WTC11 (cell line): ENCODE data around the gene OCA2. TPM values are rescaled to one million over a fixed set of nuclear protein-coding genes. Genes with fewer than 3 reads are reported as not detected.

Experiments
- ATAC-seq: fragments of 200-7000 bp; cut with Tn5 transposase; 2 replicates; pipeline ENCODE4 v1.10.0; 2021; ENCODE audit warnings: mild to moderate bottlenecking, moderate library complexity
- CTCF ChIA-PET: fragments of 300-600 bp; sonication (Branson Sonifier 250); formaldehyde crosslinking; loops from one replicate; lab custom pipeline; 2021; ENCODE audit warnings: antibody characterized with exemption; lab: Charles Lee
- POLR2A ChIA-PET: fragments of 350-600 bp; sonication (Branson Sonifier 250); formaldehyde crosslinking; loops from one replicate; lab custom pipeline; 2021; ENCODE audit warnings: antibody characterized with exemption; lab: Charles Lee
- DNase-seq: peaks from one replicate; pipeline ENCODE4 v3.0.0; 2021; ENCODE audit warnings: low spot score
- H3K27ac Mint-ChIP-seq: 2 replicates; pipeline ENCODE4 v1.8.0; 2021; ENCODE audit warnings: mixed read lengths
- H3K27me3 Mint-ChIP-seq: 2 replicates; pipeline ENCODE4 v1.8.0; 2021; ENCODE audit warnings: low read depth, mild to moderate bottlenecking, moderate library complexity, mixed read lengths
- H3K36me3 Mint-ChIP-seq: 2 replicates; pipeline ENCODE4 v1.8.0; 2021; ENCODE audit warnings: mixed read lengths
- H3K4me1 Mint-ChIP-seq: 2 replicates; pipeline ENCODE4 v1.8.0; 2022; ENCODE audit warnings: mixed read lengths
- H3K4me3 Mint-ChIP-seq: 2 replicates; pipeline ENCODE4 v1.8.0; 2021; ENCODE audit warnings: mild to moderate bottlenecking, moderate library complexity, mixed read lengths
- H3K9me3 Mint-ChIP-seq: 2 replicates; pipeline ENCODE4 v1.8.0; 2021; ENCODE audit warnings: mixed read lengths
- CREB1 ChIP-seq: sonication (generic); formaldehyde crosslinking; IDR thresholded peaks from 2 replicates; pipeline ENCODE4 v1.8.0; 2023; ENCODE audit warnings: mild to moderate bottlenecking, missing genetic modification reagents
- CREM ChIP-seq: sonication (generic); formaldehyde crosslinking; IDR thresholded peaks from 2 replicates; pipeline ENCODE4 v1.8.1; 2022; ENCODE audit warnings: mild to moderate bottlenecking, missing genetic modification reagents, moderate library complexity
- FOXK1 ChIP-seq: sonication (generic); formaldehyde crosslinking; IDR thresholded peaks from 2 replicates; pipeline ENCODE4 v1.8.0; 2022; ENCODE audit warnings: mild to moderate bottlenecking, moderate library complexity, missing genetic modification reagents
- GTF2I ChIP-seq: fragments of 250-450 bp; sonication (Bioruptor Pico); conservative IDR thresholded peaks from 2 replicates; pipeline ENCODE4 v1.4.0; 2021; ENCODE audit warnings: mild to moderate bottlenecking
- HMGA2 ChIP-seq: fragments of 250-450 bp; sonication (Bioruptor Pico); IDR thresholded peaks from 2 replicates; pipeline ENCODE4 v1.4.0; 2021; ENCODE audit warnings: mild to moderate bottlenecking, moderate library complexity
- IRF2 ChIP-seq: sonication (generic); formaldehyde crosslinking; IDR thresholded peaks from 2 replicates; pipeline ENCODE4 v1.8.0; 2022; ENCODE audit warnings: low read depth, missing genetic modification reagents, borderline replicate concordance
- JAZF1 ChIP-seq: fragments of 250-450 bp; sonication (Bioruptor Pico); IDR thresholded peaks from 2 replicates; pipeline ENCODE4 v1.9.0; 2021; ENCODE audit warnings: moderate library complexity, mild to moderate bottlenecking, inconsistent platforms
- MXD4 ChIP-seq: fragments of 250-450 bp; sonication (Bioruptor Pico); IDR thresholded peaks from 2 replicates; pipeline ENCODE4 v1.8.0; 2021; ENCODE audit warnings: mild to moderate bottlenecking, moderate library complexity, borderline replicate concordance
- NR1H2 ChIP-seq: sonication (generic); formaldehyde crosslinking; IDR thresholded peaks from 2 replicates; pipeline ENCODE4 v1.9.0; 2021; ENCODE audit warnings: mild to moderate bottlenecking, moderate library complexity, missing genetic modification reagents
- NR2C2 ChIP-seq: sonication (generic); formaldehyde crosslinking; IDR thresholded peaks from 2 replicates; pipeline ENCODE4 v1.8.0; 2022; ENCODE audit warnings: mild to moderate bottlenecking, missing genetic modification reagents
- SP1 ChIP-seq: sonication (generic); formaldehyde crosslinking; conservative IDR thresholded peaks from 2 replicates; pipeline ENCODE4 v1.8.1; 2022; ENCODE audit warnings: missing genetic modification reagents
- ZBTB21 ChIP-seq: sonication (generic); formaldehyde crosslinking; IDR thresholded peaks from 2 replicates; pipeline ENCODE4 v1.8.1; 2023; ENCODE audit warnings: mild to moderate bottlenecking, missing genetic modification reagents, borderline replicate concordance
- ZNF396 ChIP-seq: fragments of 250-450 bp; sonication (Bioruptor Pico); IDR thresholded peaks from 2 replicates; pipeline ENCODE4 v1.8.0; 2021; ENCODE audit warnings: mild to moderate bottlenecking, moderate library complexity, borderline replicate concordance
- ZNF416 ChIP-seq: fragments of 250-450 bp; sonication (Bioruptor Pico); IDR thresholded peaks from 2 replicates; pipeline ENCODE4 v1.9.0; 2021; ENCODE audit warnings: mild to moderate bottlenecking, inconsistent platforms
- total RNA-seq: library from RNA; stranded (reverse); gene quantifications from 3 replicates; pipeline ENCODE4 v1.2.3, GENCODE V29; 2021
- TF ChIP-seq, protein P1 (sequence below): sonication (generic); formaldehyde crosslinking; IDR thresholded peaks from 2 replicates; pipeline ENCODE4 v1.8.1; 2022; ENCODE audit warnings: missing genetic modification reagents, borderline replicate concordance
- TF ChIP-seq, protein P2 (sequence below): sonication (generic); formaldehyde crosslinking; IDR thresholded peaks from 2 replicates; pipeline ENCODE4 v1.8.1; 2022; ENCODE audit warnings: mild to moderate bottlenecking, missing genetic modification reagents, moderate library complexity, borderline replicate concordance
- TF ChIP-seq, protein P3 (sequence below): fragments of 250-450 bp; sonication (Bioruptor Pico); IDR thresholded peaks from 2 replicates; pipeline ENCODE4 v1.8.0; 2021; ENCODE audit warnings: mild to moderate bottlenecking
- TF ChIP-seq, protein P4 (sequence below): sonication (generic); formaldehyde crosslinking; IDR thresholded peaks from 2 replicates; pipeline ENCODE4 v1.8.1; 2023; ENCODE audit warnings: mild to moderate bottlenecking, missing genetic modification reagents, moderate library complexity
- TF ChIP-seq, protein P5 (sequence below): fragments of 200-600 bp; IDR thresholded peaks from 2 replicates; pipeline ENCODE4 v1.8.0; 2022; ENCODE audit warnings: antibody characterized with exemption

Gene OCA2
- total RNA-seq, 1 experiment from 2014 or later = 0.39 TPM

DNA sequence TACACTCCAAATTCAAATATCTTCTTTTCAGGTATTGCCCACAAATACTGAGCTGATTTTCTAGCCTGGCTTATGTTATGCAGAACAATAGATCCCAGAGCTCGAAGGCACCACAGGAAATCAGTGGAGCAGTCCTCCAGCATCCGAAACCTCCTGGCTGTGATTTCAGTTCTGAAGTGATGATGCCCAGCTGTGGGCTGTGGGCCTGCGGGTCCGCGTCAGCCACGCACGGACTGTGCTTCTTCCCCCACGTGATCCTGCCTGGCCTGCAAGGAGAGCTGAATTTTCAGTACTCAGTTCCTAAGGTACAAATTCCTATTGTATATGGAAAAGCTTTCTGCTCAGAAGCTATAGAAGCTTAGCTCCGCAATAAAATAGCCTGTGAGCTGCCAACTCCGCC lies 96.2 kb downstream of the OCA2 start:
- Mint-ChIP-seq H3K4me3 (no peak overlapping the region), H3K4me1 (no peaks in the 10 kb centered on the region), H3K9me3 (no peaks in the 10 kb centered on the region), H3K27me3 (no peaks in the 10 kb centered on the region), H3K36me3 (no peaks in the 10 kb centered on the region), H3K27ac (no peak overlapping the region)
- ATAC-seq (no peak), DNase-seq (no peak)
- TF ChIP-seq, protein P1, sequence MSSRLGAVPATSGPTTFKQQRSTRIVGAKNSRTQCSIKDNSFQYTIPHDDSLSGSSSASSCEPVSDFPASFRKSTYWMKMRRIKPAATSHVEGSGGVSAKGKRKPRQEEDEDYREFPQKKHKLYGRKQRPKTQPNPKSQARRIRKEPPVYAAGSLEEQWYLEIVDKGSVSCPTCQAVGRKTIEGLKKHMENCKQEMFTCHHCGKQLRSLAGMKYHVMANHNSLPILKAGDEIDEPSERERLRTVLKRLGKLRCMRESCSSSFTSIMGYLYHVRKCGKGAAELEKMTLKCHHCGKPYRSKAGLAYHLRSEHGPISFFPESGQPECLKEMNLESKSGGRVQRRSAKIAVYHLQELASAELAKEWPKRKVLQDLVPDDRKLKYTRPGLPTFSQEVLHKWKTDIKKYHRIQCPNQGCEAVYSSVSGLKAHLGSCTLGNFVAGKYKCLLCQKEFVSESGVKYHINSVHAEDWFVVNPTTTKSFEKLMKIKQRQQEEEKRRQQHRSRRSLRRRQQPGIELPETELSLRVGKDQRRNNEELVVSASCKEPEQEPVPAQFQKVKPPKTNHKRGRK (CRISPR knock-in tag) = no peak
- TF ChIP-seq, protein P2, sequence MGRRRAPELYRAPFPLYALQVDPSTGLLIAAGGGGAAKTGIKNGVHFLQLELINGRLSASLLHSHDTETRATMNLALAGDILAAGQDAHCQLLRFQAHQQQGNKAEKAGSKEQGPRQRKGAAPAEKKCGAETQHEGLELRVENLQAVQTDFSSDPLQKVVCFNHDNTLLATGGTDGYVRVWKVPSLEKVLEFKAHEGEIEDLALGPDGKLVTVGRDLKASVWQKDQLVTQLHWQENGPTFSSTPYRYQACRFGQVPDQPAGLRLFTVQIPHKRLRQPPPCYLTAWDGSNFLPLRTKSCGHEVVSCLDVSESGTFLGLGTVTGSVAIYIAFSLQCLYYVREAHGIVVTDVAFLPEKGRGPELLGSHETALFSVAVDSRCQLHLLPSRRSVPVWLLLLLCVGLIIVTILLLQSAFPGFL (CRISPR knock-in tag) = no peak
- TF ChIP-seq JAZF1 (CRISPR knock-in tag) = no peak
- TF ChIP-seq CREB1 (CRISPR knock-in tag) = no peak
- no peak for TF ChIP-seq GTF2I (CRISPR knock-in tag)
- TF ChIP-seq SP1 (CRISPR knock-in tag) = no peak
- TF ChIP-seq MXD4 = no peak
- TF ChIP-seq CREM (CRISPR knock-in tag) = no peak
- TF ChIP-seq, protein P3, sequence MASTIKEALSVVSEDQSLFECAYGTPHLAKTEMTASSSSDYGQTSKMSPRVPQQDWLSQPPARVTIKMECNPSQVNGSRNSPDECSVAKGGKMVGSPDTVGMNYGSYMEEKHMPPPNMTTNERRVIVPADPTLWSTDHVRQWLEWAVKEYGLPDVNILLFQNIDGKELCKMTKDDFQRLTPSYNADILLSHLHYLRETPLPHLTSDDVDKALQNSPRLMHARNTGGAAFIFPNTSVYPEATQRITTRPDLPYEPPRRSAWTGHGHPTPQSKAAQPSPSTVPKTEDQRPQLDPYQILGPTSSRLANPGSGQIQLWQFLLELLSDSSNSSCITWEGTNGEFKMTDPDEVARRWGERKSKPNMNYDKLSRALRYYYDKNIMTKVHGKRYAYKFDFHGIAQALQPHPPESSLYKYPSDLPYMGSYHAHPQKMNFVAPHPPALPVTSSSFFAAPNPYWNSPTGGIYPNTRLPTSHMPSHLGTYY (CRISPR knock-in tag) = no peak
- no peak for TF ChIP-seq ZNF416 (CRISPR knock-in tag)
- no peak for TF ChIP-seq ZNF396
- TF ChIP-seq ZBTB21 = no peak
- TF ChIP-seq IRF2 = no peak
- TF ChIP-seq NR1H2 (CRISPR knock-in tag) = no peak
- TF ChIP-seq, protein P4, sequence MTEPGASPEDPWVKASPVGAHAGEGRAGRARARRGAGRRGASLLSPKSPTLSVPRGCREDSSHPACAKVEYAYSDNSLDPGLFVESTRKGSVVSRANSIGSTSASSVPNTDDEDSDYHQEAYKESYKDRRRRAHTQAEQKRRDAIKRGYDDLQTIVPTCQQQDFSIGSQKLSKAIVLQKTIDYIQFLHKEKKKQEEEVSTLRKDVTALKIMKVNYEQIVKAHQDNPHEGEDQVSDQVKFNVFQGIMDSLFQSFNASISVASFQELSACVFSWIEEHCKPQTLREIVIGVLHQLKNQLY = no peak
- TF ChIP-seq NR2C2 (CRISPR knock-in tag) = no peak
- TF ChIP-seq FOXK1 (CRISPR knock-in tag) = no peak
- CTCF ChIA-PET = interaction anchor here (1.3 kb wide), 1 partner anchor 19 kb away, joined by 6 read pairs; no protein-coding TSS in a partner anchor
- POLR2A ChIA-PET = interaction anchor here (0.7 kb wide), 1 partner anchor 174 kb away, joined by 3 read pairs; no protein-coding TSS in a partner anchor

DNA sequence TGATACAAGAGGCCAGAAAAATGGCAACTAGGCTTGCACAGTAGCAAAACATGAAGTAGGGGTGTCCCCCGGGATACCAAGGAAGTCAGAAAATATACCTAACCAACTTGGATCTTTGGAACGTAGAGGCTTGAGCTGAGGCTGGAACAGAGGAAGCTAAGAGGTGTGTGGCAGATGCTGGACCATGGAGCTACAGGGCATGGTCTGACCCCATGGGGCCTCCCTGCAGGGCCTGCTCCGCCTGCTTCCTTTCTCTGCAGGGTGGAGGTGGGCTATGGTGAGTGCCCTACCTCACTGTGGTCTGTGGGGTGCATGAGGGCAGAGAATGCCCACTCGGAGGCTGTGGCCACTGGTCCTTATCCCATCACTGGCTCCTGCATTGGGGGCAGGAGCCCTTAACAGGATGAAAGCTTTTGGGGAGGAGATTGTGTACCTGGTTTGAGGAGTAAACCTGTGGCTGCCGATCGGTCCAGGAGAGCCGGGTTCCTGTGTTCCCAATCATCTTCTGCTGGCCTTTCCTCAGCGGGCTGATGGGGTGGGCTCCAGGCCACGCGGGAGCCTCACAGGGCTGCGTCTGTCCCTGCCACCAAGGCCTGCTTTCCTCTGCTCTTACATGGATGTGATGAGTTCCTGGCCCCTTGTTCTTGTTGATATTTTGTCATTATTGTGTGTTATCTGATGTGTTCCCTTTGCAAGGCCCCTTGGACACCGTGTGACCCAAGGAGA lies 96.8 kb downstream of the OCA2 start:
- no peak for ATAC-seq
- TF ChIP-seq, protein P5, sequence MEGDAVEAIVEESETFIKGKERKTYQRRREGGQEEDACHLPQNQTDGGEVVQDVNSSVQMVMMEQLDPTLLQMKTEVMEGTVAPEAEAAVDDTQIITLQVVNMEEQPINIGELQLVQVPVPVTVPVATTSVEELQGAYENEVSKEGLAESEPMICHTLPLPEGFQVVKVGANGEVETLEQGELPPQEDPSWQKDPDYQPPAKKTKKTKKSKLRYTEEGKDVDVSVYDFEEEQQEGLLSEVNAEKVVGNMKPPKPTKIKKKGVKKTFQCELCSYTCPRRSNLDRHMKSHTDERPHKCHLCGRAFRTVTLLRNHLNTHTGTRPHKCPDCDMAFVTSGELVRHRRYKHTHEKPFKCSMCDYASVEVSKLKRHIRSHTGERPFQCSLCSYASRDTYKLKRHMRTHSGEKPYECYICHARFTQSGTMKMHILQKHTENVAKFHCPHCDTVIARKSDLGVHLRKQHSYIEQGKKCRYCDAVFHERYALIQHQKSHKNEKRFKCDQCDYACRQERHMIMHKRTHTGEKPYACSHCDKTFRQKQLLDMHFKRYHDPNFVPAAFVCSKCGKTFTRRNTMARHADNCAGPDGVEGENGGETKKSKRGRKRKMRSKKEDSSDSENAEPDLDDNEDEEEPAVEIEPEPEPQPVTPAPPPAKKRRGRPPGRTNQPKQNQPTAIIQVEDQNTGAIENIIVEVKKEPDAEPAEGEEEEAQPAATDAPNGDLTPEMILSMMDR = no peak
- TF ChIP-seq HMGA2 (CRISPR knock-in tag) = no peak
- TF ChIP-seq, all 79 proteins: peak for 0
- Mint-ChIP-seq H3K9me3 (no peaks in the 10 kb centered on the region), H3K4me3 (no peak overlapping the region), H3K36me3 (no peaks in the 10 kb centered on the region), H3K27me3 (no peaks in the 10 kb centered on the region), H3K4me1 (no peaks in the 10 kb centered on the region), H3K27ac (no peak overlapping the region)
- DNase-seq = no peak
- CTCF ChIA-PET = interaction anchor here (0.9 to 1.3 kb wide), 3 partner anchors 19 to 124 kb away, joined by 3 to 6 read pairs (median 5); no protein-coding TSS in a partner anchor
- POLR2A ChIA-PET = no interaction called here
